M059J (cell line): ENCODE results near the gene C2. TPM values are rescaled to one million over a fixed set of nuclear protein-coding genes. Genes with fewer than 3 reads are reported as not detected.
"Not testable (repeated sequence)": the region's sequence is repeated elsewhere in the genome, so short reads cannot be mapped to it uniquely, and the experiment has no call there.

ENCODE experiments used
- DNase-seq: peaks from one replicate; pipeline ENCODE4 v3.0.0-alpha.2; 2012; ENCODE audit warnings: low read depth
- total RNA-seq: library from RNA; depleted of rRNA; stranded (reverse); fragments of >200 nt; shearing (Covaris generic); gene quantifications from 2 replicates; pipeline ENCODE4 v1.2.3, GENCODE V29; 2014

Gene C2
- total RNA-seq, 1 experiment from 2014 or later, result 3.3 TPM

- DNase-seq, result peak; percentile 78
Observed at GRCh38 chr6:31898383-31899011, 29.0 kb upstream of the C2 start.

GRCh38 chr6:31899215-31899614 lies 28.3 kb upstream of the C2 start:
- DNase-seq, result no peak

- DNase-seq, result no peak
Observed at GRCh38 chr6:31899882-31900722, 27.4 kb upstream of the C2 start.

GRCh38 chr6:31900917-31901414 lies 26.6 kb upstream of the C2 start:
- DNase-seq, result no peak

GRCh38 chr6:31901415-31901952 lies 26.0 kb upstream of the C2 start:
- DNase-seq, result peak; percentile 62

GRCh38 chr6:31901953-31902643 lies 25.4 kb upstream of the C2 start, which contains the start of gene ZBTB12:
ZBTB12 (minus strand) TSS chr6:31902086; CDS start chr6:31901305, 781 bp downstream.
- peak; percentile 96 for DNase-seq

GRCh38 chr6:31903957-31904356 lies 23.6 kb upstream of the C2 start:
- DNase-seq, result no peak

GRCh38 chr6:31905041-31905440 lies 22.5 kb upstream of the C2 start:
- no peak for DNase-seq

- DNase-seq, result no peak
Observed at GRCh38 chr6:31906122-31906521, 21.4 kb upstream of the C2 start.

GRCh38 chr6:31906727-31907126 lies 20.8 kb upstream of the C2 start:
- not testable (repeated sequence) for DNase-seq

- DNase-seq, result peak; percentile 76
Observed at GRCh38 chr6:31907158-31907813, 20.2 kb upstream of the C2 start.

GRCh38 chr6:31908255-31908654 lies 19.3 kb upstream of the C2 start:
- peak; percentile 32 for DNase-seq

- DNase-seq, result peak; percentile 78
Observed at GRCh38 chr6:31908791-31909190, 18.7 kb upstream of the C2 start.

- DNase-seq, result not testable (repeated sequence)
Observed at GRCh38 chr6:31909298-31909697, 18.2 kb upstream of the C2 start.

GRCh38 chr6:31911826-31912585 lies 15.5 kb upstream of the C2 start:
- DNase-seq, result peak; percentile 68

- no peak for DNase-seq
Observed at GRCh38 chr6:31915351-31915750, 12.2 kb upstream of the C2 start.

GRCh38 chr6:31915756-31916155 lies 11.8 kb upstream of the C2 start:
- no peak for DNase-seq

GRCh38 chr6:31918069-31918720 lies 9.3 kb upstream of the C2 start:
- peak; percentile 37 for DNase-seq

GRCh38 chr6:31919624-31920303 lies 7.8 kb upstream of the C2 start:
- DNase-seq, result no peak

GRCh38 chr6:31920811-31921210 lies 6.7 kb upstream of the C2 start:
- no peak for DNase-seq
